Osteocyte (in vitro differentiated cells): ENCODE data around the gene PDZD8. TPM values are rescaled to one million over a fixed set of nuclear protein-coding genes. Genes with fewer than 3 reads are reported as not detected.

Source experiments
- DNase-seq: peaks from one replicate; pipeline ENCODE4 v3.0.0; 2021; ENCODE audit warnings: mixed read lengths; ENCODE audit not compliant: unreplicated experiment; ENCODE audit errors: extremely low spot score
- H3K27ac Mint-ChIP-seq: one replicate; pipeline ENCODE4 v1.8.0; 2021; ENCODE audit warnings: mild to moderate bottlenecking, mixed read lengths; ENCODE audit not compliant: unreplicated experiment
- H3K27me3 Mint-ChIP-seq: one replicate; pipeline ENCODE4 v1.8.0; 2021; ENCODE audit warnings: mixed read lengths; ENCODE audit not compliant: unreplicated experiment
- H3K36me3 Mint-ChIP-seq: one replicate; pipeline ENCODE4 v1.8.0; 2021; ENCODE audit warnings: mixed read lengths; ENCODE audit not compliant: unreplicated experiment
- H3K4me1 Mint-ChIP-seq: one replicate; pipeline ENCODE4 v1.8.0; 2021; ENCODE audit warnings: mixed read lengths; ENCODE audit not compliant: unreplicated experiment
- H3K4me3 Mint-ChIP-seq: one replicate; pipeline ENCODE4 v1.8.0; 2021; ENCODE audit warnings: mild to moderate bottlenecking, moderate library complexity, mixed read lengths; ENCODE audit not compliant: unreplicated experiment
- H3K9me3 Mint-ChIP-seq: one replicate; pipeline ENCODE4 v1.8.0; 2021; ENCODE audit warnings: mixed read lengths; ENCODE audit not compliant: unreplicated experiment
- total RNA-seq: library from RNA; stranded (reverse); gene quantifications from 2 replicates; pipeline ENCODE4 v1.2.1, GENCODE V29; 2021
- TF ChIP-seq, protein P1 (sequence below): fragments of 200-600 bp; sonication (generic); IDR thresholded peaks from 2 replicates; pipeline ENCODE4 v1.5.0; 2021; ENCODE audit warnings: antibody characterized with exemption, mild to moderate bottlenecking, moderate library complexity

PDZD8 gene
- total RNA-seq, 1 donor from 2014 or later: 32.9 TPM

DNA sequence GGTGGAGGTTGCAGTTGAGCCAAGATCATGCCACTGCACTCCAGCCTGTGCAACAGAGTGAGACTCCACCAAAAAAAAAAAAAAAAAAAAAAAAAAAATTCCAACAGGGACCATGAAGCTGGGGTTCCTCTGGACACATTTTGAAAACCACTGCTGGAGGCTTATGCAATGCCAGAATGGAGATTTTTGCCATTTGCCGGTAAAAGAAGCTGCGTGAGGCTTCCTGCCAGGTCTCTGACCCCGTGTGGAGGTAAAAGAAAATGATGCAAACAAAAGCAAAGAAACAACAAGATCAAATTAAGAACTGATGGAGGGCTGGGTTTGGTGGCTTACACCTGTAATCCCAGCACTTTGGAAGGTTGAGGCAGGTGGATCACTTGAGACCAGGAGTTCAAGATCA, 30.5 kb upstream of the PDZD8 start:
- H3K27ac Mint-ChIP-seq: no peak overlapping the region
- H3K9me3 Mint-ChIP-seq: no peaks in the 10 kb centered on the region
- TF ChIP-seq, protein P1, sequence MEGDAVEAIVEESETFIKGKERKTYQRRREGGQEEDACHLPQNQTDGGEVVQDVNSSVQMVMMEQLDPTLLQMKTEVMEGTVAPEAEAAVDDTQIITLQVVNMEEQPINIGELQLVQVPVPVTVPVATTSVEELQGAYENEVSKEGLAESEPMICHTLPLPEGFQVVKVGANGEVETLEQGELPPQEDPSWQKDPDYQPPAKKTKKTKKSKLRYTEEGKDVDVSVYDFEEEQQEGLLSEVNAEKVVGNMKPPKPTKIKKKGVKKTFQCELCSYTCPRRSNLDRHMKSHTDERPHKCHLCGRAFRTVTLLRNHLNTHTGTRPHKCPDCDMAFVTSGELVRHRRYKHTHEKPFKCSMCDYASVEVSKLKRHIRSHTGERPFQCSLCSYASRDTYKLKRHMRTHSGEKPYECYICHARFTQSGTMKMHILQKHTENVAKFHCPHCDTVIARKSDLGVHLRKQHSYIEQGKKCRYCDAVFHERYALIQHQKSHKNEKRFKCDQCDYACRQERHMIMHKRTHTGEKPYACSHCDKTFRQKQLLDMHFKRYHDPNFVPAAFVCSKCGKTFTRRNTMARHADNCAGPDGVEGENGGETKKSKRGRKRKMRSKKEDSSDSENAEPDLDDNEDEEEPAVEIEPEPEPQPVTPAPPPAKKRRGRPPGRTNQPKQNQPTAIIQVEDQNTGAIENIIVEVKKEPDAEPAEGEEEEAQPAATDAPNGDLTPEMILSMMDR: no peak
- H3K36me3 Mint-ChIP-seq: no peaks in the 10 kb centered on the region
- no peak overlapping the region for H3K4me3 Mint-ChIP-seq
- peaks cover 30% of the 10 kb centered on the region for H3K27me3 Mint-ChIP-seq
- no peak for DNase-seq
- no peaks in the 10 kb centered on the region for H3K4me1 Mint-ChIP-seq

DNA sequence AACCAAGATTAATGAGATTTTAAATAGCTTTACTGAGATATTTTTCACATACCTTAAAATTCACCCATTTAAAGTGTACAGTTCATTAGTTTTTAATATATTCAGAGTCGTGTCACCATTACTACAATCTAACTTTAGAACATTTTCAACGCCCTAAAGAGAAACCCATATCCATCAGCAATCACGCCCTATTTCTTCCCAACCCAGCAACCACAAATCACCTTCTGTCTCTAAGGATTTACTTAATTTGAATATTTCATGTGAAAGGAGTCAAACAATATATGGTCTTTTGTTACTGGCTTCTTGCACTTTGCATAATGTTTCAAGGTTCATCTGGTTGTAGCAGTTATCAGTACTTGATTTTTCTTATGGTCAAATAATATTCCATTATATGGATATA, 25.1 kb upstream of the PDZD8 start:
- Mint-ChIP-seq H3K27ac (no peak overlapping the region), H3K4me1 (no peaks in the 10 kb centered on the region), H3K9me3 (no peaks in the 10 kb centered on the region), H3K27me3 (peaks cover 25% of the 10 kb centered on the region), H3K4me3 (no peak overlapping the region), H3K36me3 (no peaks in the 10 kb centered on the region)
- DNase-seq: no peak
- TF ChIP-seq, protein P1: no peak

DNA sequence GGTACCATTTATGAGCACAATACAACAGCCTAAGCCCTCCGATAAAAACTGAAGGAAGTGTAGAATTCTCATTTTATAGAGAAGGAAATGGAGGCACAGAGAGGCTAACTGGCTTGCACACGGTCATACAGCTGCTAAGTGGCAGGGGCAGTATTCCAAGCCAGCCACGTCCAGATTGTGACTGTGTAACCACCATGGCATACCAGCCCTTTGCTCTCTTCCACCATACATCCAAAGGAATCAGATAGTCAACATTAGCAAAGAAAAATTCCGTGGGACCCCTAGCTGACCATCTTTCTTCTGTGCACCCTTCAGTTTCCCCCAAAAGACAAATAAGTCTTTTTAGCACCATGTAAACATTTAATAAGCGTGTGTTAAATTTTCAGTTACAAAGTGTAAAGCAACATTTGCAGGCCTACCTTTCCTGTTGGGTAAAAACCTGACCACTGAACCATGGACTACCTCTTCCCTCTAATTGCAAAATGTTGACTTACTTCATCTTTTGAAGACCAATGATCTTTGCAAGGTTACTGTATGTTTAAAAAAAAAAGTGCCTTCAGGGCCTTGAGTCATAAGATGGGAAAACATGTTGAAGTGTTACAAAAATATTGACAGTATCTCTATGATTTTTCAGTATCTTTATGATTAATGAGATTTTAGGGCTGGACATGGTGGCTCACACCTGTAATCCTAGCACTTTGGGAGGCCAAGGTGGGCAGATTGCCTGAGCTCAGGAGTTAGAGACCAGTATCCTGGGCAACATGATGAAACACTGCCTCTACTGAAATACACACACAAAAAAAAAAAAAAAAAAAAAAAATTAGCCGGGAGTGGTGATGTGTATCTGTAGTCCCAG, 24.3 kb upstream of the PDZD8 start:
- Mint-ChIP-seq H3K4me1 (no peaks in the 10 kb centered on the region), H3K9me3 (no peaks in the 10 kb centered on the region), H3K36me3 (no peaks in the 10 kb centered on the region), H3K4me3 (no peak overlapping the region), H3K27me3 (peaks cover 25% of the 10 kb centered on the region), H3K27ac (no peak overlapping the region)
- DNase-seq: no peak
- TF ChIP-seq, protein P1: no peak

DNA sequence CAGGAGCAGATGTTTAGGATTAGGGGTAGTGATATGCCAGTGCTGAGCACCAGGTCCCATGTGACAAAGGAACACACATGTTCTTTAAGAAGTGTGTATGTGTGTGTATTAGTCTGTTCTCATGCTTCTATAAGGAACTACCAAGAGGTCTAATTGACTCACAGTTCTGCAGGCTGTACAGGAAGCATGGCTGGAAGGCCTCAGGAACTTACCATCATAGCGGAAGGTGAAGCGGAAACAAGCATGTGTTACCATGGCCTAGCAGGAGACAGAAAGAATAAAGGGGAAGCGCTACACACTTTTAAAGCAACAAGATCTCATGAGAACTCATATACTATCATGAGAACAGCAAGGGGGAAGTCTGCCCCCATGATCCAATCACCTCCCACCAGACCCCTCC, 22.8 kb upstream of the PDZD8 start:
- TF ChIP-seq, protein P1: no peak
- Mint-ChIP-seq H3K4me3 (no peak overlapping the region), H3K9me3 (no peaks in the 10 kb centered on the region), H3K36me3 (no peaks in the 10 kb centered on the region), H3K4me1 (no peaks in the 10 kb centered on the region), H3K27me3 (peaks cover 21% of the 10 kb centered on the region), H3K27ac (no peak overlapping the region)
- no peak for DNase-seq

DNA sequence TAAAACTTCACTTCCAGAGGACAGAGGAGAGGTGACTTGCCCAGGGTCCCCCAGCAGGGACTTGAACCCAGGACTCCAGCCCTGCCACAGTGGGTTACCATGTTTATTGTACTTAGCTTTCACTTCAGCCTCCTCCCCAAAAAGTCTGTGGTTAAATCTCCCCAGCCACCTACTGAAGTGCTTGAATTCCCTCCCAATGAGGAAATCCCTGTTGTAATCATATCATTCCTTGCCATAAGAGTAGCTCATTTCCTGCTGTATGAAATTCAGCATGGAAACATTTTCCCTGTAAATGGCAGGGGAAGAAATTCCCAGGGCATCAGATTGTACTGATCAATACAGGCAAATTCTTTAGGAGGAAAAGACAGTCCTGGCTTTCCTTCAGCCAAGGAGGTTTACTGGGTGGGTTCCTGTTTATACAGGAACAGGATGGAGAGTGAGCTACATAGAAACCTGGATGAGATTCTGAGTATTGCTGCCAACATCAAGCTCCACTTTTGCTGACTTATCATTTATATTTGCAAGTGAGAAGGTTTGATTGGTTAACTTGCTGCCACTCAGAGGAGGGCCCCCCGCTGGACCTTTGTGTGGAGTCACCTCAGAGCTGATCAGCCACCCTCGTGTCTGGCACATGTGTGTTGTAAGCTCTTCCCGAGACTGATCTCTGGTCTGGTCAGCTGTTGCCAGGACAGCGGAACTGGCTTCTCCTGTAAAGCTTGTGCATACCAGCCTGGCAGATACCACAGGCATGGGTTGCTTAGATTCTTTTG, 16.4 kb upstream of the PDZD8 start:
- H3K9me3 Mint-ChIP-seq: no peaks in the 10 kb centered on the region
- no peaks in the 10 kb centered on the region for H3K4me1 Mint-ChIP-seq
- no peak overlapping the region for H3K27ac Mint-ChIP-seq
- no peak overlapping the region for H3K4me3 Mint-ChIP-seq
- DNase-seq: no peak
- no peaks in the 10 kb centered on the region for H3K36me3 Mint-ChIP-seq
- peaks cover 45% of the 10 kb centered on the region for H3K27me3 Mint-ChIP-seq
- TF ChIP-seq, protein P1: no peak
